NOMO-1 (cell line): ENCODE measurements around the gene DTNBP1.

Source experiments
- DNase-seq, 2 experiments: peaks; one replicate each; lab custom pipeline; 2025; ENCODE audit not compliant: unreplicated experiment in 2 of 2; lab: John Stamatoyannopoulos, UW

DTNBP1 gene

DNA sequence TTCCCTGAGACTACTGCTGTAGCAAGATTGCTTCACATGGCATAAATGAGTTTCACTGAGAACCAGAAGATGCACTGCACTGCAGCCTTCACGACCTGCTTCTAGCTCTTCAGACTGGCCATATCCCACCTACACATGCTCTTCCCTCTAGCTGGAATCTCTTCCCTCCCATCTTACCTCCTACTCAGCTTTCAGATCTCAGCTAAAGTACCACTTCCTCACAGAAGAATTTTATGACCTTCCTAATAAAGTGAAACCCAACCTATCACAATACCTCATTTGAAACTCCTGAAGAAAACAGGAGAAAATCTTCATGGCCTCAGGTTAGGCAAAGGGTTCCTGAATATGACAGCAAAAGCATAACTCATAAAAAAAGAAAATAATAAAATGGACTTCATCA is 99.9 kb downstream of the DTNBP1 start:
- DNase-seq = no peak

DNA sequence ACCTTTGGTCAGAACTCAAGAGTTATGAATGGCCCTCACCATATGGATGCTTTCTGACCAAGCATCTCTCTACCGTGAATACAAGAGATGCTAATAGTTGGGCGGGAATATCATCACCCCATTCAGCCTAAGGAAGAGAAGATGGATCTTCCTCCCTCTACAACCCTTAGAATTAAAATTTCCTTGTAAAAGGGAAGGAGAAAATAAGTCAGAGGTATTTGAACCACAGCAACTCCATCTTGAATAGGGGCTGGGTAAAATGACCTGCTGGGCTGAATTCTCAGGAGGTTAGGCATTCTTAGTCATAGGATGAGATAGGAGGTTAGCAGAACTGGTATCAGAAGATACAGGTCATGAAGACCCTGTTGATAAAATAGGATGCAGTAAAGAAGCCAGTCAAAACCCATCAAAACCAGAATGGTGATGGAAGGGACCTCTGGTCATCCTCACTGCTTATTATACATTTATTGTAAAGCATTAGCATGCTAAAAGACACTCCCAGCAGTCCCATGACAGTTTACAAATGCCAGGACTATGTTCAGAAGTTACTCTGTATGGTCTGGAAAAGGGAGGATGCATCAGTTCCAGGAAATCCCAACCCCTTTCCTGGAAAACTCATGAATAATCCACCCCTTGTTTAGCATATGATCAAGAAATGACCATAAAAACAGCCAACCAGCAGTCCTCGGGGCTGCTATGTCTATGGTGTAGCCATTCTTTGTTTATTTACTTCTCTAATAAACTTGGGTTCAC is 101.2 kb downstream of the DTNBP1 start:
- no peak for DNase-seq

DNA sequence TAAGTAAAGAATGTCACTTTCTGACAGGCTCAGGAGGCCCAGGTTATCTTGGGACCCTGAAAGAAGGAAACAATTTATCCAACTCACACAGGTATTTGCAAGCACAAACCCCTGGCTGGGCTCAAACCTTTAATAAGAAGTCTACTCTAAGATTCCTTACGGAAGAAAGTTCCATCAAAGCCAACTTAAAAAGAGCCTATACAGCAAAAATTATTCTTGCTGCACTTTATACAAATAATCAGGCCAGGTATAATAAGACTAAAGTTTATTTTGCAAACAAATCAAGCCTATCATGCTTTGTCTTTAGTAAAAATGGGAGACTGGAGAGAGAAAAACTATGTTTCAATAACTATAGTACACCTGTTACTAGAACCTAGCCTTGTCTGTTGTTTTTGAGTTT is 102.1 kb downstream of the DTNBP1 start:
- no peak for DNase-seq

DNA sequence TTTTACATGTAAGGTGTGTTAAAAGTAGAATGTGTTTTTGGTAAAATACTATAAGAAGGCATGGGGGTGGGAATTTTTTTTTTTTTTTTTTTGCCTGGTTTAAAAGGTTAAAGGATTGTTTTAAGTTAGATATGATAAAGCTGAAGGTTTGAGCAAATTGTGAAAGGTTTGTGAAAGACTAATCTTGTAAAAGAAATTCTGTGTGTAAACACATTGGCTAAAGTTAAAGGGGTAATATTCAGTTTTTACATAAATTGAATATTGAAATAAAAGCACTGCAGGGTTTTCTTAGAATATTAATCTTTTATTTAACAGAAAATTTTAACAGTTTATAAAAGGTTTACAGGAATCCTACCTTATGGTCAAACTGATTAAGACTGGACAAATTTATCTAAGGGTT is 105.7 kb downstream of the DTNBP1 start:
- DNase-seq = no peak

DNA sequence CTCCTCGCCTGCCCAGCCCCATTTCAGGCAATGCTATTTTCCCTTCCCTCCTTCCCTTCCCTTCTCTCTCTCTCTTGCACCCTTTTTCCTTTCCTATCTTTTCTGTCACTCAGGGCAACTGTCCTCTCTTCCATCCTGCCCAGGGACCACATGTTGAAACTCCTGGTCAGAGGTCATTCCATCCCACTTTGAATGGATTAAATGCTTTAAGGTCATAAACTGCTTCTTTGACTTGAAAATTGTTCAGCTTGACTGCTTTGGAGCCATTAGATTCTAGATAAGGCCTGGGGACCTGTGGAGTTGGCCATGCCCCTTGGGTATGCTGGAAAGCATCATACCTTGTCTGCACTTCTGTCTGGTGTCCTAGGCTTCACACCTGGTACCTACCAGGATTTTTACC is 106.1 kb downstream of the DTNBP1 start:
- DNase-seq = no peak

DNA sequence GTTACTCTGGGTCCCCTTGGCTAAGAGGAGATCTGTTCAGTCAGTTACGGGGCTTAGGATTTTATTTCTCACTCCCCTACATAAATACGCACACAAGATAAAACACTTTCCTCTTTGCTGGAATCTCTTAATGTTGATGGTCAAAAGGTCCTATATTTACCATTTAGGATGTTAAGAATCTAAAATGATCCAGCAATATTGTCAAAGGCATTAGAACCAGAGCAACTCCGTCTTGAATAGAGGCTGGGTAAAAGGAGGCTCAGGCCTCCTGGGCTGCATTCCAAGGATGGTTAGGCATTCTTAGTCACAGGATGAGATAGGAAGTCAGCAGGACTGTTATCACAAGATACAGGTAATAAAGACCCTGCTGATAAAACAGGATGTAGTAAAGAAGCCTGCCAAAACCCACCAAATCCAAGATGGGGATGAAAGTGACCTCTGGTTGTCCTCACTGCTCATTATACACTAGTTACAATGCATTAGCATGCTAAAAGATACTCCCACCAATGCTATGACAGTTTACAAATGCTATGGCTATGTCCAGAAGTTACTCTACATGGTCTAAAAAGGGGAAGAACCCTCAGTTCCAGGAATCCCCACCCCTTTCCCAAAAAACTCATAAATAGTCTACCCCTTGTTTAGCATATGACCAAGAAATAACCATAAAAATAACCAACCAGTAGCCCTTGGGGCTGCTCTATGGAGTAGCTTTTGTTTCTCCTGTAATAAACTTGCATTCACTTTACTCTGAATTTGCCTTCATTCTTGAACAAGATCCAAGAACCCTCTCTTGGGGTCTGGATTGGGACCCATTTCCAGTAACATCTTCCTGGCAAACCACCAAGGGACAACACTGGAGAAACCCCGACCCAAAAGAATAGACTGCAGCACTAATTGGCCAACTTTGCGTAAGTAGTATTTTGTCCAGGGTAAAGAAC is 107.5 kb downstream of the DTNBP1 start:
- no peak for DNase-seq

DNA sequence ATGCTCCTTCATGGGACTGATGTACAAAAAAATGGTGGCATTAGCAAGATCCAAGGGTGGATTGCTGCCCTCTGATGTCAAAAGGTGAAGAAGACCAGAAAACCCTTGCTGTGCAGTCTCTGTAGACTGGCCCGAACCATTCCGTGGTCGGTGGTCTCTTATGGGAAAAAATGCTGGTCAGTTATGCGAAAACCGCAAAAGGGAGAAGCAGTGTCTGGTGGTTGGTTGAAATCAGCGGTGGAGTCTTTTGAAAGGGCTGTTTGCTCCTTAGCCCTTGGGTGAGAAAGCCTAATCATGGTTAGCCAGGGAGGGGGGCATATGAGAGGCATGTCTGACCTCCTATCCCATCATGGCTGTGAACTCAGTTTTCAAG is 108.1 kb downstream of the DTNBP1 start:
- DNase-seq = no peak

DNA sequence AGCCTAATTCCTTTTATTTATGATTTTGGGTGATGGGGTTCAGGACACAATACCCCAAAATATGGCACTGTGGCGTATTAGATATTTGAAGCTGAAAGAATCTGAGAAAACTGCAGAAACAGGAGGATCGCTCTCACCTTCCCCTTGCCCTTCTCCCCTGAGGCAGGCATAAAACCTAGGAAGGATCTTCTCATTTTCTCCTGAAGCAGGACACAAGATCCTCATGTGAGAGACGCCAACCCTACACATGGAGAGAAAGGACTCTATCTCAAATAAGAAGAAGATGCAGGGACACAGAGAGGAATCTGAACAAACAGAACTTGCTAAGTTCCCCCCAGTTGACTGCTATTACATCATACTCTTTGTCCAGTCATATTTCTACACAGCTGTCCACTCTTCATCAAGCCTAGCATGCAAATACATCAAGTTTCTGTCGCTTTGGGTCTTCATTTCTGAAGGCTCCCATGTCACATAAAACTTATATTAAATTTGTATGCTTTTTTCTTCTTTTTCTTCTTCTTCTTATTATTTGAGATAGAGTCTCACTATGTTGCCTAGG is 109.0 kb downstream of the DTNBP1 start:
- DNase-seq = no peak

DNA sequence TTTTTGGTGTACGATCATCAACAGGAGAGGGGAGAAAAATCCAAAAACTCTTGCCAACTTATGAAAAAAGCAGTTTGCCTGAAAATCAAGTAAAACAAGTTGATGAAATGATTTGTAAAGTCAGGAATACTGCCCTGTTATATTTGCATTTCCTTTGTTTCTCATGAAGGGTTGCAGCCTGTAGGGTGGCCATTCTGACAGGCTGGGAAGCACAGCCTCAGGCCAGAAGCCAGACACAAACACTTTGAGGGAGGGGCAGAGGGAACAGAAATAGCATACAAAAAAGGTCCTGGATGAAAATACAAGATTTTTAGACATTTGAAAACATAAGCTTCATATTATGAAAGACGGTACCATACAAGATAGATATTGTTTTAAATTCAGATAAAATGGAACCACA is 109.8 kb downstream of the DTNBP1 start:
- DNase-seq = no peak

DNA sequence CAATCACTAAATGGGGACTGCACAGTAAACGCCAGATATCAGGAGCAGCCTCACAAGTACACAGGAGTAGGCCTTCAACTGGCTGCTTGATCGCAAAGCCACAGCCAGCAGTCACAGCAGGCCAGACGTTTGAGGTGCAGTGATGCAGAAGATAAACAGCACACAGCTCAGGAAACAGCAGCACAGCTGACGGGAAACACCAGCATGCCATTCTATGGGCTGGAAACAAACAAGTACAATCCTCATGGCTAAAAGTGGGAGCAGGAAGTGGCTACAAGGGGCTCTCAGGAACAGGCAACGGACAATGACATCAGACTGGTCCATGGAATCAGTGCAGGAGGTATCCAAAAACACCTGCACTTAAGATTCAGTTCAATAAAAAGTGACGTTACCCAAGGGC is 111.0 kb downstream of the DTNBP1 start:
- DNase-seq = no peak

DNA sequence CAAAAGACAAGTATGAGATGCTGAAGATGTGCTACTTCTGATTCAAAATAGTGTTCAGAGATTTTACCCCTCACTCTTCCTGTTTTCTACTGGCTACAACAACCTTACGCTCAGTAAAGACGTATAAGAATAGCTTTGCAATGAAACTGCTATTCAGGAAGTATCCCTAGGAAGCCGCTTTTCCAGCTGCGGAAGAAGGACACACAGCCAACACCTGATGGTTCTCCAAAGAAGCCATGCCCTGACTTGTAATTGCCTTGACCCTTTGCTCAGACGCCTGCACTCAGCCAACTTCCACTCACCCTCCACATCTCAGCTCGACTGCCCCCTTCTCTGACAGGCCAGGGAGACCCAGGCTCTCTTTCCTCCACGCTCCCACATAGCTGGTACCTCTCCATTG is 111.6 kb downstream of the DTNBP1 start:
- no peak for DNase-seq

DNA sequence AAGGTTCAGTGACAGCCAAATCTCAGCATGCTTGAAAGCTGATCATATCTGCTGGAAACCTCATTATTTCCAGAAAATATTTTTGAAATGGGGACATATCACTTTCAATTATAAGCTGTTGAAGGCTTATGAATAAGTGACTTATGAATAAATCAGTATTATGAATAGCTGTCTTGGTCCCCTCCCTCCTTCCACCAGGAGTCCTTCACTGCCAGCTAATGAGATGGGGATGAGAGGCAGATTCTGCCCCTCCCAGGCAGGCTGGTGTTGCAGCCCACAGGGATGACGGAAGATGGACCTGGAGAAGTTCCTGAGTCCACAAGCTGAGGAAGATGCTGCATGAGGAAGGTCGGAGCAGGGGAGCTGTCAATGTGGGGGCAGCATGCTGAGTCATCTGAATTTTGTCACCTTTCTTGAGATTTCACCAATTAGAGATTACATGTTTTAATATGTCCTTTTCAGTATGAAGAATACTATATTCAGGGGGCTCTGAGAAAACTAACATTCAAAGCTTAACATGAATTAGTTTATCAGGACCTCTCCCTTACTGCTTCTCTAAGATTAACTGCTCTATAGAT is 112.2 kb downstream of the DTNBP1 start:
- no peak for DNase-seq

DNA sequence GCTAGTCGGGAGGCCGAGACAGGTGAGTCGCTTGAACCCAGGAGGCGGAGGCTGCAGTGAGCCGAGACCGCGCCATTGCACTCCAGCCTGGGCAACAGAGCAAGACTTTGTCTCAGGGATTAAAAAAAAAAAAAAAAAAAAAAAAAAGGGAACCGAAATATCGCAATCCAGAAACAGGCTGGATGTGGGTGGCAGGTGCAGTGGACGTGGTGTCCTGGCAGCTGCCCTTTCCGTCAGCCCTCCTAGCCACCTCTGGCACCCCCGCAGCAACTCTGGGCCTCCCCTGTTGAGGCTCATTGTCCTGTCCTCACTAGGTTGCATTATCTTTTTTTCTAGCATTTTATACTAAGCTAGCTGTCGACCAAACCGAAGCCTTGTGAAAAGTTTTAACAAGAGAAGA is 113.5 kb downstream of the DTNBP1 start:
- no peak for DNase-seq

DNA sequence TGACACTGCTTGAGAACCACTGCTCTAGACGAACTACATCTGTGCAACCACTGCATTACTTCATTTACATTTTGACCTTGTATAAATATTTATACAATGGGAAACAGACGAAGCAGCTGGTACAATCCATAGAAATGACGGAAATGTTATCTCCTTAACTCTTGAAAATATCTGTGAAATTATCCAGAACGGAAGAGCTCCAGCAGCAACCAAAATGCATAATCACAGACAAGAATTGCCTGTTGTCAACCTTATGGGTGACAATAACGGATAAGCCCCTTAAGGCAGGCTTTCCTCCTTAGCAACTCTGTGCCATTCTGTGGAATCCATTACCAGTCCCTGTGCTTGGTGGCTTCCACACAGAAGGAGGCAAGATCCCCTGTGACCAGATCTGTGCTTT is 115.4 kb downstream of the DTNBP1 start:
- no peak for DNase-seq

DNA sequence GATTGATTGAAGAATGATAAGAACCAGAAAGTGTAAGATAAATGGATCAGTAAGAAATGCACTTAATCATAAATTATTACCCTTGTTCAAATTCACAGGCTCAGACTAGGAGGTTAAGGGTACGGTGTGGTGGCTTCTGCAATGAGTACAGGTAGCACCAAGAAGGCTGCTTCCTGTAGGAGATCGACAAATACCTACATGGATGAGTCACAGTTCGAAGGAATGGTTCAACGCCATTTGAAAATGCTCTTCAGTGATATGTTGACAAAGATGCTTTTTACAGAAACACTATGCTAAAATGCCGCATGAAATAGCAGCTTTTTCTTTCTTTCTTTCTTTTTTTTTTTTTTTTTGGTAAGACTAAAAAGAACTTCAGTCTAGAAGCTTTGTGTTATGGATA is 116.2 kb downstream of the DTNBP1 start:
- no peak for DNase-seq

DNA sequence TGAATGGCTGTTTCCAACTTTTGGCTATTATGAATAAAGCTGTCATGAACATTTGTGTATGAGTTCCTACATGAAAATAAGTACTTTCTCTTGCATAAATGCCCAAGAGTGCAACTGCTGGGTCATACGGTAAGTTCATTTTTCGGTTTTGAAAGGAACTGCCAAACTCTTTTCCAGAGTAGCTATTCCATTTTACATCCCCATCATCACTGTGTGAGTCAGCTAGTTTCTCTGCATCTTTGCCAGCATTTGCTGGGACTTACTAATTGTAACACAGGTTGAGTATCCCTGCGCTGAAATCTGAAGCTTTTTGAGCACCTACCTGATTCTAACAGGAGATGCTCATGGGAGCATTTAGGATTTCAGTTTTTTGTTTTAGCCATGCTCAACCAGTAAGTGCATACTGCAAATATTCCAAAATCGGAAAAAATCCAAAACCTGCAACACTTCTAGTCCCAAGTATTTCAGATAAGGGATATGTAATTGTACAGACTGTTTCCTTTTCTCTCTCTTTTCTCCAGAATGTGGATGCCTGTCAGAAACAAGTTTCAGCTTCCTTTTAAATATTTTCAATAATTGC is 118.4 kb downstream of the DTNBP1 start:
- DNase-seq = no peak

DNA sequence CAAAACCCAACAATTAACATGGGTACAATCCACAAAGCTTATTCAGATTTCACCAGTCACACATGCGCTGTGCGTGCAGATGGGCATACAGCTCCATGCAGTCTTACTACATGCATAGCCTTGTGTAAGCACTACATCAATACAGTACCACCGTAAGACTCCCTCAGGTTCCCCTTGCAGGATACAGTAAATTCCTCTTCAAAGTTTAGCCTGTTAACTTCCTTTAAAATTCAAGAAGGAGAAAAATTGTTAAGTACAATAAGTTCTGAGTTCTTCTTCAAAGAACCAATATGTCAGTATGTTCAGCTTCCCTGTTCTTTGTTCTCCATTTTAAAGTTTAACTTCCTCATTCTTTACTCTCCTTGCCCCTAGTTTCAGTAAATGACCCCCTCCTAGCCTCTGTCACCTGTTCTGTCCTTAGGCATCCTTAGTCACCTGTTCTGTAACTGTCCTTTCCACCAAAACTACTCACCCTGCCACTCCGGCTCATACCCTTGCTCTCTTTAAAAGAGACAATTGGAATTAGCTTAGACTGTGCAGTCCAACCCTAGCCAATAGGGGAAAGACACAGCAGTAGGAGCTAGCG is 119.4 kb downstream of the DTNBP1 start:
- DNase-seq = peak in 1 of 2 experiments; percentile 31

DNA sequence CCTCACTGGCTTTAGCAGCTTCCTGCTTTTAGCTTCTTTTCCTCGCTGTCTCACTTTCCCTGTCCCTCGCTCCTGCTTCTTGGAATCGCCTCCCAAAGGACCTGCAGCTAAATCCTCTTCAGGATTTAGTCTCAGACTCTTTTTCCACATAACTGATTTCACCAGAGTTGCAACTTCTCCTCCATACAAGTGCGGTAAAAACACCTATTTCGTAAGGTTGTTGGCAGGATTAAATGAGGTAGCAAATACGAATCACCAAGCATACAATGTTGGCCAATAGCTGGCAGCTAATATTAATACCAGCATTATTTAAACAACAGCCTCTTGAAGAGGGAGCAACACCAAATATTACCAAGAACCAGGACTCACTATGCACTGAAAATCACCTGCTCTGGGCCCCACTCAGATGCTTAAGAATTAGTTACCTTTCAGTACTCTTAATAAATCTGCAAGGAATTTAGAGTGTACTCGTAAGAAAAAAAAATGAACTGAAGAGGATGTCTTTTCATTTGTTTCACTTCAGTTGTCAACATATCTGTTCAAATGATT is 123.0 kb downstream of the DTNBP1 start:
- DNase-seq = peak in 1 of 2 experiments; percentile 21

DNA sequence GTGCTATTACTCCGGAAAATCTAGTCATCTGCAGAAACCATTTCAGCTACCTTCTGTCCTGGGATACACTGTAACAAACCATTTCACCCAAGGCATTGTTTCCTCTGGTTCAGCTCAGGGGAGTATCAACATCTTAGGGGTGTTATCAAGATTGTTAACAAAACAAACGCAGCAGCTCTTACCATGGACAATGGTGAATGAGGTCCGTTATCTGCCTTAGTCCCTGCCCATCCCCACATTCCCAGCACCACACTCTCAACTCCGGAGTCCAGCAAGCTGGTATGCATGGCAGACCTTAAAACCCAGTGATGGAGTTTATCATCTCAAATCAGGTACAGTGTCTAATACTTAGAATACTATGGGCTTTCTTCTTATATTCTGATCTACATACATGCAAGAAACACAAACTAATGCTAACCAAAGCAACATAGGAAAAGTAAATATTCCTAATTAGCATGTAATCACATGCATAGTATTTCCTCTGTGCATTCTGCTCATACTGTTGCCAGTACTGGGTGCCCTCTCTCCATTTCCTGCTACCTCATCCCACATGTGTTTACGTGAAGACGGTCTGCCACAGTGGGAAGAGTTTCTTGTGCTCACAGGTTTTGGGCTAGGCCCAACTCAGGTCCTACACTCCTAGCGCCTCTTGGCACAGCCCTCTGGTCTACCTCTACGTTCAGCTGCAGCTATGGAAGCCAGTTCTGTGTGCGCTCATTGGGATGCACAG is 123.9 kb downstream of the DTNBP1 start:
- DNase-seq = no peak

DNA sequence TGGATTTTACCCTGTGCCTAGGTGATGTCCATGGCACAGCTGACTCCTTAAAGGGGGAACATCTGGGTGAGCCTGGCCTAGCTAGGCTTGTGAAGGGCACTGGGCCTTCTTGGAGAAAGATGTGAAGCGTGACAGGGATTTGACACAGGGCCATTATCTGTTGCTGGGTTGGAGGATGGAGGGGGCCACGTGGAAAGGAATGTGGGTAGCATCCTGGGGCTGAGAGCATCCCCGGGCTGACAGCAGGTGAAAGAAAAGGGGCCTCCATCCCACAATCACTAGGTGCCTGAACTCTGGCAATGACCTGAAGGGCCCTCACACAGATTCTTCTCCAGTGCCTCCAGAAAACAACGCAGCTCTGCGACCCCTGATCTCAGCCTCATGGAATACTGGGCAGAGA is 124.7 kb downstream of the DTNBP1 start:
- no peak for DNase-seq
